Stimulated activated CD8-positive, alpha-beta memory T cell treated with anti-CD3 and anti-CD28 coated beads, Interleukin-15, amount 100 ng/mL, for 4 hours (primary cell): ENCODE measurements around the gene PTPN11.
"Not testable (repeated sequence)": the region's sequence is repeated elsewhere in the genome, so short reads cannot be mapped to it uniquely, and the experiment has no call there.

ENCODE experiments used
- DNase-seq, 2 donors: peaks; one replicate each; pipeline ENCODE4 v3.0.0-alpha.2; 2020; ENCODE audit warnings: low read depth in 2 of 2

The PTPN11 gene

GRCh38 chr12:112418608-112419296 lies at the start of gene PTPN11:
Gene PTPN11, plus strand, starts transcription at chr12:112418947. Its CDS starts 165 bp downstream, at chr12:112419112.
- peak; percentile 83 to 86 for DNase-seq

GRCh38 chr12:112370199-112370598 lies 48.5 kb upstream of the PTPN11 start:
- no peak for DNase-seq

- no peak for DNase-seq
These were observed 47.8 kb upstream of the PTPN11 start for GRCh38 chr12:112370868-112371510.

- no peak for DNase-seq
These were observed 44.5 kb upstream of the PTPN11 start for GRCh38 chr12:112374166-112374740.

- no peak for DNase-seq
These were observed 43.6 kb upstream of the PTPN11 start for GRCh38 chr12:112375105-112375504.

- DNase-seq = no peak
These were observed 37.9 kb upstream of the PTPN11 start for GRCh38 chr12:112380663-112381405.

- DNase-seq = peak in 1 of 2 donors; percentile 14
These were observed 37.3 kb upstream of the PTPN11 start for GRCh38 chr12:112381406-112381882.

GRCh38 chr12:112381883-112382796 lies 36.6 kb upstream of the PTPN11 start, which contains the start of gene HECTD4:
Gene HECTD4, minus strand, starts transcription at chr12:112382431. Its CDS starts 303 bp downstream, at chr12:112382128.
- DNase-seq = peak; percentile 79 to 82

GRCh38 chr12:112382866-112383265 lies 35.9 kb upstream of the PTPN11 start:
- no peak for DNase-seq

- no peak for DNase-seq
These were observed 32.0 kb upstream of the PTPN11 start for GRCh38 chr12:112386726-112387125.

- no peak for DNase-seq
These were observed 29.5 kb upstream of the PTPN11 start for GRCh38 chr12:112389228-112389627.

GRCh38 chr12:112389922-112390654 lies 28.7 kb upstream of the PTPN11 start:
- not testable (repeated sequence) for DNase-seq

GRCh38 chr12:112393328-112393727 lies 25.4 kb upstream of the PTPN11 start:
- DNase-seq = no peak

- DNase-seq = no peak
These were observed 17.7 kb upstream of the PTPN11 start for GRCh38 chr12:112401054-112401453.

GRCh38 chr12:112401903-112402498 lies 16.7 kb upstream of the PTPN11 start:
- no peak for DNase-seq

GRCh38 chr12:112406519-112407488 lies 11.9 kb upstream of the PTPN11 start:
- DNase-seq = no peak

GRCh38 chr12:112407683-112408082 lies 11.1 kb upstream of the PTPN11 start:
- DNase-seq = not testable (repeated sequence)

- peak in 1 of 2 donors; percentile 11 for DNase-seq
These were observed 10.1 kb upstream of the PTPN11 start for GRCh38 chr12:112408621-112409020.
